ENCODE measurements around the gene MARCHF11.

MARCHF11 gene

GRCh38 chr5:16051246-16051755 lies 128.3 kb downstream of the MARCHF11 start:
- DNase-seq (ENCODE audit: low read depth): no peak

GRCh38 chr5:16050414-16050813 lies 129.2 kb downstream of the MARCHF11 start:
- DNase-seq (ENCODE audit: low read depth): no peak

GRCh38 chr5:16049761-16050160 lies 129.8 kb downstream of the MARCHF11 start:
- no peak for DNase-seq (ENCODE audit: low read depth)

GRCh38 chr5:16048132-16048531 lies 131.5 kb downstream of the MARCHF11 start:
- DNase-seq (ENCODE audit: low read depth): no peak

GRCh38 chr5:16043349-16043965 lies 136.1 kb downstream of the MARCHF11 start:
- no peak for DNase-seq (ENCODE audit: low read depth)

- no peak for DNase-seq (ENCODE audit: low read depth)
Observed at GRCh38 chr5:16037121-16037845, 142.3 kb downstream of the MARCHF11 start.

- no peak for DNase-seq (ENCODE audit: low read depth)
Observed at GRCh38 chr5:16034319-16035001, 145.1 kb downstream of the MARCHF11 start.

GRCh38 chr5:16033187-16033925 lies 146.2 kb downstream of the MARCHF11 start:
- no peak for DNase-seq (ENCODE audit: low read depth)

GRCh38 chr5:16028708-16029107 lies 150.9 kb downstream of the MARCHF11 start:
- DNase-seq (ENCODE audit: low read depth): no peak

- DNase-seq (ENCODE audit: low read depth): no peak
Observed at GRCh38 chr5:16025681-16026080, 153.9 kb downstream of the MARCHF11 start.

- no peak for DNase-seq (ENCODE audit: low read depth)
Observed at GRCh38 chr5:16018970-16019369, 160.6 kb downstream of the MARCHF11 start.

GRCh38 chr5:16017720-16018119 lies 161.9 kb downstream of the MARCHF11 start:
- no peak for DNase-seq (ENCODE audit: low read depth)
